Endodermal cell (in vitro differentiated cells): ENCODE measurements around the gene GXYLT1. TPM values are rescaled to one million over a fixed set of nuclear protein-coding genes. Genes with fewer than 3 reads are reported as not detected.

Experiments
- DNase-seq: peaks from one replicate; pipeline ENCODE4 v3.0.0-alpha.2; 2017
- H3K27ac ChIP-seq: 2 replicates; pipeline ENCODE4 v1.5.1; 2013; ENCODE audit warnings: mild to moderate bottlenecking, low read depth, low read length, moderate library complexity
- H3K27me3 ChIP-seq: 2 replicates; pipeline ENCODE4 v1.6.1; 2013; ENCODE audit warnings: mild to moderate bottlenecking, low read length, moderate library complexity; ENCODE audit not compliant: insufficient read depth, control insufficient read depth, poor library complexity, severe bottlenecking
- H3K36me3 ChIP-seq: 2 replicates; pipeline ENCODE4 v1.7.0; 2013; ENCODE audit warnings: mild to moderate bottlenecking, low read length, moderate library complexity; ENCODE audit not compliant: control insufficient read depth, insufficient read depth
- H3K4me1 ChIP-seq: one replicate; pipeline ENCODE4 v1.7.0; 2013; ENCODE audit warnings: low read length; ENCODE audit not compliant: control insufficient read depth, insufficient read depth
- H3K4me3 ChIP-seq: 2 replicates; pipeline ENCODE4 v1.5.1; 2013; ENCODE audit warnings: mild to moderate bottlenecking, low read length, moderate library complexity
- H3K9ac ChIP-seq: 2 replicates; pipeline ENCODE4 v1.6.1; 2013; ENCODE audit warnings: mild to moderate bottlenecking, low read length, moderate library complexity; ENCODE audit not compliant: poor library complexity, severe bottlenecking; ENCODE audit errors: extremely low read depth
- H3K9me3 ChIP-seq: 2 replicates; pipeline ENCODE4 v1.6.1; 2013; ENCODE audit warnings: mild to moderate bottlenecking, low read length, moderate library complexity; ENCODE audit not compliant: control insufficient read depth
- H3K27ac Mint-ChIP-seq: 2 replicates; pipeline ENCODE4 v1.8.0; 2020; ENCODE audit warnings: mixed read lengths
- H3K27me3 Mint-ChIP-seq: 2 replicates; pipeline ENCODE4 v1.8.0; 2021; ENCODE audit warnings: mild to moderate bottlenecking, mixed read lengths; ENCODE audit not compliant: insufficient read depth
- H3K36me3 Mint-ChIP-seq: 2 replicates; pipeline ENCODE4 v1.8.0; 2020; ENCODE audit warnings: low read depth, mixed read lengths
- H3K4me1 Mint-ChIP-seq: 2 replicates; pipeline ENCODE4 v1.8.0; 2020; ENCODE audit warnings: mixed read lengths
- H3K4me3 Mint-ChIP-seq: 2 replicates; pipeline ENCODE4 v1.8.0; 2020; ENCODE audit warnings: mild to moderate bottlenecking, moderate library complexity, mixed read lengths
- H3K9me3 Mint-ChIP-seq: 2 replicates; pipeline ENCODE4 v1.8.0; 2020; ENCODE audit warnings: mild to moderate bottlenecking, mixed read lengths
- WGBS, 2 experiments: methylation state at CpG; one replicate each; pipeline versions ENCODE4 v1.1.5 to v1.1.7; 2013; ENCODE audit warnings: missing lambda C conversion rate in 2 of 2, mixed read lengths in 1 of 2; ENCODE audit not compliant: insufficient coverage in 1 of 2, insufficient read length in 1 of 2; 5-methylcytosine and 5-hydroxymethylcytosine counted together
- long read RNA-seq, 4 experiments: library from polyadenylated mRNA in 2 of 4; library from RNA in 1 of 4; library from capped mRNA in 1 of 4; stranded (forward) in 3 of 4; unstranded in 1 of 4; transcript quantifications; one replicate each; pipeline ENCODE4 v2.0.0, GENCODE V29; 2020 to 2021; ENCODE audit warnings: inconsistent platforms in 1 of 4
- polyA plus RNA-seq, 2 experiments: library from polyadenylated mRNA; stranded (reverse); fragments of 50-300 nt; gene quantifications; one replicate each; pipeline ENCODE4 v1.2.3, GENCODE V29; 2013
- total RNA-seq, 2 donors: library from RNA; stranded (reverse); fragmentation: NEBNext Ultra II Directional in 1 of 2; extraction: Animal tissue kit (Norgen Biotek cat#: 25700) in 1 of 2; gene quantifications; 2 replicates in 1 of 2; 3 replicates in 1 of 2; pipeline ENCODE4 v1.2.1, GENCODE V29; 2021
- TF ChIP-seq, protein P1 (sequence below): fragments of 200-600 bp; sonication (generic); conservative IDR thresholded peaks from 2 replicates; pipeline ENCODE4 v1.5.0; 2021; ENCODE audit warnings: antibody characterized with exemption, mild to moderate bottlenecking

GXYLT1 gene
- total RNA-seq = 10 to 100 TPM; 29.2 to 36.6 TPM
- 16.2 TPM for polyA plus RNA-seq (2013, experiment 1 of 2)
- polyA plus RNA-seq (2013, experiment 2 of 2) = 17.7 TPM
- long read RNA-seq, experiment 1, partial matches to known transcripts = 0 of 18 reads
- long read RNA-seq, experiment 1, other reads (novel, unspliced or antisense) = 16 of 18 reads
- long read RNA-seq, experiment 2, full-length matches to known transcripts = 28 of 49 reads
- long read RNA-seq, experiment 2, partial matches to known transcripts = 4 of 49 reads
- long read RNA-seq, experiment 2, other reads (novel, unspliced or antisense) = 17 of 49 reads
- long read RNA-seq, experiment 3, full-length matches to known transcripts = 12 of 20 reads
- long read RNA-seq, experiment 3, partial matches to known transcripts = 1 of 20 reads
- long read RNA-seq, experiment 3, other reads (novel, unspliced or antisense) = 7 of 20 reads
- long read RNA-seq, experiment 4, partial matches to known transcripts = 0 of 1 reads
- long read RNA-seq, experiment 4, other reads (novel, unspliced or antisense) = 1 of 1 reads

DNA sequence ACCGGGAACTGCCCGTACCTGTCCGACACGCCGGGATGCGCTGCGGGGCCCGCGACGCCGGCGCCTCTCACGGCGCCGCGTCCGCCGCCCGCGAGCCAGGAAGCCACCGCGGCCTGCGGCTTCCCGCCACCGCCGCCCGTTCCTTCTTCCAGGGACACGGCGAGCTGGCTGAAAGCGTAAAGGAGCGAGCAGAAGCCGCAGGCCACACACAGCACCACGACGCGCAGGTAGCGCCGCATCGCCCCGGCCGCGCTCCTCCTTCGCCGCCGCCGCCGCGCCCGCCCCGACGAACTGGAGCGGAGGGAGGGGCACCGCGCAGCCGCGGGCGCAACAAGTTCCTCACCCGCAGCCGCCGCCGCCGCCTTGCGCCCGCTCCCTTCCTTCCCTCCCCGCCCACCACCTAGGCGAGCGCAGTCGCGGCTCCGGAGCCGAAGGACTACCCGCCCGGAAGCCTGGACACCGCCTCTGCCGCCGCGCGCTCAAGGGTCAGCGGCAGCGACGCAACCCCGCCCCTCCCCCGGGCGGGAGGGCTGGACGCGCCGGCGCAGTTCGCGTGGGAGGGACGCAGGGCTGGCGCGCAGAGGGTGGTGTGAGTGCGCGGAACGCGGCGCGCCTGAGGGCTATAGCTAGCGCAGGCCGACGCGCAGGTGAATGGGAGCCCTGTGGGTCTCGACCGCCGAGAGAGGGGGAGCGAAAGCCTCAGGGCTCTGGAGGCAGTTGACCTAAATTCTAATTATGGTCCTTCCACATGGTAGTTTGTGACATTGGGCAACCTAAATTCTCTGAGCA is at the start of gene GXYLT1:
GXYLT1 (minus strand) TSS at position 467 of the 789 bp plus-strand sequence; CDS start at position 239, 228 bp downstream.
- no peaks in the 10 kb centered on the region for H3K9me3 Mint-ChIP-seq
- Histone ChIP-seq H3K27me3 (no peaks in the 10 kb centered on the region), H3K9me3 (no peaks in the 10 kb centered on the region), H3K4me1 (no peaks in the 10 kb centered on the region), H3K36me3 (no peaks in the 10 kb centered on the region), H3K27ac (peak within 1 kb of the TSS; percentile 73), H3K9ac (peak within 1 kb of the TSS; percentile 57), H3K4me3 (peak within 1 kb of the TSS; percentile 91)
- H3K36me3 Mint-ChIP-seq = no peaks in the 10 kb centered on the region
- H3K27me3 Mint-ChIP-seq = peaks cover 10% of the 10 kb centered on the region
- H3K4me3 Mint-ChIP-seq = peak within 1 kb of the TSS; percentile 77
- TF ChIP-seq, protein P1, sequence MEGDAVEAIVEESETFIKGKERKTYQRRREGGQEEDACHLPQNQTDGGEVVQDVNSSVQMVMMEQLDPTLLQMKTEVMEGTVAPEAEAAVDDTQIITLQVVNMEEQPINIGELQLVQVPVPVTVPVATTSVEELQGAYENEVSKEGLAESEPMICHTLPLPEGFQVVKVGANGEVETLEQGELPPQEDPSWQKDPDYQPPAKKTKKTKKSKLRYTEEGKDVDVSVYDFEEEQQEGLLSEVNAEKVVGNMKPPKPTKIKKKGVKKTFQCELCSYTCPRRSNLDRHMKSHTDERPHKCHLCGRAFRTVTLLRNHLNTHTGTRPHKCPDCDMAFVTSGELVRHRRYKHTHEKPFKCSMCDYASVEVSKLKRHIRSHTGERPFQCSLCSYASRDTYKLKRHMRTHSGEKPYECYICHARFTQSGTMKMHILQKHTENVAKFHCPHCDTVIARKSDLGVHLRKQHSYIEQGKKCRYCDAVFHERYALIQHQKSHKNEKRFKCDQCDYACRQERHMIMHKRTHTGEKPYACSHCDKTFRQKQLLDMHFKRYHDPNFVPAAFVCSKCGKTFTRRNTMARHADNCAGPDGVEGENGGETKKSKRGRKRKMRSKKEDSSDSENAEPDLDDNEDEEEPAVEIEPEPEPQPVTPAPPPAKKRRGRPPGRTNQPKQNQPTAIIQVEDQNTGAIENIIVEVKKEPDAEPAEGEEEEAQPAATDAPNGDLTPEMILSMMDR = no peak
- peaks cover 22% of the 10 kb centered on the region for H3K4me1 Mint-ChIP-seq
- WGBS, 2 experiments = 0% methylated on average over 24 to 106 of the region's 106 CpGs
- peak within 1 kb of the TSS; percentile 88 for H3K27ac Mint-ChIP-seq
- peak; percentile 98 for DNase-seq

GRCh38 chr12:42192686-42193085 is 48.0 kb upstream of the GXYLT1 start:
- Histone ChIP-seq H3K9me3 (no peaks in the 10 kb centered on the region), H3K27ac (no peak overlapping the region), H3K4me1 (no peaks in the 10 kb centered on the region), H3K9ac (no peak overlapping the region), H3K36me3 (no peaks in the 10 kb centered on the region), H3K27me3 (no peaks in the 10 kb centered on the region), H3K4me3 (no peak overlapping the region)
- Mint-ChIP-seq H3K36me3 (peaks cover 18% of the 10 kb centered on the region), H3K4me3 (no peak overlapping the region), H3K4me1 (no peaks in the 10 kb centered on the region), H3K9me3 (no peaks in the 10 kb centered on the region), H3K27ac (no peak overlapping the region), H3K27me3 (no peaks in the 10 kb centered on the region)
- WGBS, 2 experiments = 77 to 89% methylated on average over 6 of the region's 6 CpGs
- no peak for DNase-seq
- TF ChIP-seq, protein P1 = no peak

- no peaks in the 10 kb centered on the region for H3K36me3 ChIP-seq
- H3K9me3 ChIP-seq = no peaks in the 10 kb centered on the region
- Mint-ChIP-seq H3K27me3 (no peaks in the 10 kb centered on the region), H3K4me3 (no peak overlapping the region), H3K36me3 (peaks cover 18% of the 10 kb centered on the region), H3K27ac (no peak overlapping the region), H3K9me3 (no peaks in the 10 kb centered on the region), H3K4me1 (no peaks in the 10 kb centered on the region)
- H3K27ac ChIP-seq = no peak overlapping the region
- H3K27me3 ChIP-seq = no peaks in the 10 kb centered on the region
- DNase-seq = no peak
- H3K4me1 ChIP-seq = no peaks in the 10 kb centered on the region
- TF ChIP-seq, protein P1 = no peak
- 80 to 100% methylated on average over 1 of the region's 1 CpG for WGBS, 2 experiments
- no peak overlapping the region for H3K9ac ChIP-seq
- H3K4me3 ChIP-seq = no peak overlapping the region
These were observed 47.6 kb upstream of the GXYLT1 start for GRCh38 chr12:42192258-42192657.
